HG03439 (cell line): ENCODE results near the gene TCF23.

ENCODE experiments used
- ATAC-seq: cut with Tn5 transposase; IDR thresholded peaks from one replicate; pipeline ENCODE4 v1.9.1; 2021; ENCODE audit warnings: mild to moderate bottlenecking, moderate library complexity; ENCODE audit not compliant: unreplicated experiment

Gene TCF23

DNA sequence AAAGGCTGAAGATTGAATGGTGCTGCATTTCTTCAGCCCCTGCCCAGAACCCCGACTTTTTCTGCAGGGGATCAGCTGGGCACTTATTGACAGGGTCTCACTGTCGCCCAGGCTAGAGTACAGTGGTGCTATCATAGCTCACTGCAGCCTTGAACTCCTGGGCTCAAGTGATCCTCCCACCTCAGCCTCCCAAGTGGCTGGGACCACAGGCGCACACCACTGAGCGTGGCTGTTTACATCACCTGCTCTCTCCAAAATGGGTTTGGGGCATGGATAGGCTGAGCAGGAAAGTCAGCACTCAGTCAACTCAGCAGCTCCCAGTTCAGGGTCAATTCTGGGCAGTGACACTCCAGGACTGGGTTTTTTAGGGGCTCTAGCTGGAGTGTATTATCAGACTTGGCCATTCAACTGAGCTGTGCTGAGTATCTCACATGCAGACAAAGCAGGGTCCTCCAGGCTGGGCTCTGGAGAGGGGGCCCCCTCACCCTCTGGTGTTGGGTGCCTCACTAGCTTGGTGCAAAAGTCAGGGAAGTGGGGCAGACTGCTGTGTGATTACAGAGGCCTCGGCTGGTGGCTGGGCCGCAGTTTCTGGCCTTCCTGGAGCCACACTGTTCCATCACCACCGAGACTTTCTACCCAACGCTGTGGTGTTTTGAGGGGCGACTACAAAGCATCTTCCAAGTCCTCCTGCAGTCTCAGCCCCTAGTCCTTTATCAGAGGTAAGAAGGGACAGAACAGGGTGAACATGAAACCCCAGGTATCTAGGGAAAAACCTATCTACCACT, 20.7 kb upstream of the TCF23 start:
- no peak for ATAC-seq

DNA sequence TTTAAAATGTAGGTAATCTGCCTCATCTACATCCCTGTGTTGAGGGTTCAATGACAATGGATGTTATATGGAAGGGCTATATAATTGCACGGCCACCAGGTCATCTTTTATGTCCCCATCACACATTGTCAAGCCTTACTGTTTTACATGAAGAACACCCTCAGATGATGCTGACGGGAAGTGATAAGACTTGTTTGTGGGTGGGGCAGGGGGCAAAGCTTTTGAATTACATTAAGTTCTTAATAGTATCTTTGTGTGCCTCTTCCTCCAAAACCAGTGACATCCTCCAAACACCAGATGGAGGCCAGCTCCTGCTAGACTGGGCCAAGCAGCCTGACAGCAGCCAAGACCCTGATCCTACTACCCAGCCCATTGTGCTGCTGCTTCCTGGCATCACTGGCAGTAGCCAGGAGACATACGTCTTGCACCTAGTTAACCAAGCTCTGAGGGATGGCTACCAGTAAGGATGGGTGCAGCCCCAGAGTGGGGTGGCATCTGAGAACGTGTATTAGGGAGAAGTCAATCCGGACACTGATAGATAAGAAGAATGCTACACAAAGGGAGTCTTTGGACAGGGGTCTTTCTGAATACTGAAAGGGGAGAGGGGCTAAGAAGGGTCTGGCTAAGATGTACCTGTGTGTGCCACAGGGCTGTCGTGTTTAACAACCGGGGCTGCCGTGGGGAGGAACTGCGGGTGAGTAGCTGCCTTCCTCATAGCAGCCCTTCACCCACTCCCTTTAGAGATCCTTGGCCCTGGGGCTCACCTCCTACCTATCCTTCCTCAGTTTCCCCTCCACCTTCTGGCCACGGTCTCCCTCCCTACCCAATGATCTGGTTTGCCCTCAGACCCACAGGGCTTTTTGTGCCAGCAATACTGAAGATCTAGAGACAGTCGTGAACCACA, 19.9 kb upstream of the TCF23 start:
- no peak for ATAC-seq

DNA sequence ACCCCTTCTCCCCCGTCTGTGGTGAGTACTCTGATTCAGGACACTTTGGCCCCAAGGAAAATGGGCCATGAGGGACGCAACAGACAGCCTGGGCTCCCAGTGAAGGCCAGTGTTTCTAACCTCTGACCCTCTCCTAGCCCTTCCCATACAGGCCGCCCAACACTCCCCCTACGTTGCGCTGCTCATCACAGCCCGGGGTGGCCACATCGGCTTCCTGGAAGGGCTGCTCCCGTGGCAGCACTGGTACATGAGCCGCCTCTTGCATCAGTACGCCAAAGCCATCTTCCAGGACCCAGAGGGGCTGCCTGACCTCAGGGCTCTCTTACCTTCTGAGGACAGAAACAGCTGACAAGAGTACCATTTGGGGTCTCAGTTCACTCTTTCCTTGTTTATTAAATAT, 18.4 kb upstream of the TCF23 start:
- ATAC-seq = no peak

DNA sequence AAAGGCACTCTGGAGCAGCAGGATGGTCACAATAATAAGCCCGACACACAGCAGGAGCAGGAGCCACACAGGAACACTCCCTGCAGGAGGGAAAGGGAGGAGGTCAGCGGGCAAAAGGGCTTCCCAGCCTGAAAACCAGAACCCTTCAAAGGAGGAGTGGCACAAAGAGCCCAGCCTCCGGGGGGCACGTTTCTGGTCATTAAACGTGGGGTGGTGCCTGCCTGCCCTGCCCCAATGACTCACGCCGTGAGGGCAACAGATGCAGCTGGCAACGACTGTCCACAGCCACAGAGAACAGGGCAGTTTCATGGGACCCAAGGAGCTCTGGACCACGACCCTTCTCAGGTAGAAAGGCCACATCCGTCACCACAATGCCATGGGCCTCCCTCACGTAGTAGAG, 17.4 kb upstream of the TCF23 start:
- no peak for ATAC-seq

DNA sequence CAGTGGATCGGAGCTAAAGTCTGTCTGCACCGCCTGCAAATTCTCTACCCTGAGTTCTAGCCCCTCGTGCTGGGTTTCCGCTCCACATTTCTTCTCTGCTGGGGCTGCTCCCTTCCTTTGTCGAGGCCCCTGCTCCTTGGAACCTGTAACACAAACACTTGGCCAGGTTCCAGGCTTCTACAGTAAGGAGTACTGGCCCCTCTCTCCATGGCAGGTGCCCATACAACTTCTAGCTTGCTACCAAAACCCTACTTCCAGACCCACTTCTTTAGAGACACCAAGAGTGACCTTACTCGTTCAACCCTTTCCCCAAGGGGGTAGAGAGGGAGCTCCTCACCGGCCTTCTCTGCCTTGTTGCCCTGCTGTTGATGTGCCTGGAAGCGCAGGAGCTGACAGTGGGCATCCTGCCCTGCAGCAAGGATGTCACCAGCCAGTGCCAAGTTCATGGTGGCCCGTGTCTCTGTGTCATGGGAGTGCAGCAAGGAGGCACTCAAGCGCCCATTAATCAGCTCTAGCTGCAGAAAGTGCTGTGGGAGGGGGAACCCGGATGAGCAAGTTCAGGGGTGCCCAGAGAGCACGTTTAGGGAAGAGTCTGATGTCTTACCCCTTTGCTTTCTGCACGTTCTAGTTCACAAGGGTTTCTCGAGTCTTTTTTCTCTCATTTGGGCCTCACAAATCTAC, 15.5 kb upstream of the TCF23 start:
- no peak for ATAC-seq

DNA sequence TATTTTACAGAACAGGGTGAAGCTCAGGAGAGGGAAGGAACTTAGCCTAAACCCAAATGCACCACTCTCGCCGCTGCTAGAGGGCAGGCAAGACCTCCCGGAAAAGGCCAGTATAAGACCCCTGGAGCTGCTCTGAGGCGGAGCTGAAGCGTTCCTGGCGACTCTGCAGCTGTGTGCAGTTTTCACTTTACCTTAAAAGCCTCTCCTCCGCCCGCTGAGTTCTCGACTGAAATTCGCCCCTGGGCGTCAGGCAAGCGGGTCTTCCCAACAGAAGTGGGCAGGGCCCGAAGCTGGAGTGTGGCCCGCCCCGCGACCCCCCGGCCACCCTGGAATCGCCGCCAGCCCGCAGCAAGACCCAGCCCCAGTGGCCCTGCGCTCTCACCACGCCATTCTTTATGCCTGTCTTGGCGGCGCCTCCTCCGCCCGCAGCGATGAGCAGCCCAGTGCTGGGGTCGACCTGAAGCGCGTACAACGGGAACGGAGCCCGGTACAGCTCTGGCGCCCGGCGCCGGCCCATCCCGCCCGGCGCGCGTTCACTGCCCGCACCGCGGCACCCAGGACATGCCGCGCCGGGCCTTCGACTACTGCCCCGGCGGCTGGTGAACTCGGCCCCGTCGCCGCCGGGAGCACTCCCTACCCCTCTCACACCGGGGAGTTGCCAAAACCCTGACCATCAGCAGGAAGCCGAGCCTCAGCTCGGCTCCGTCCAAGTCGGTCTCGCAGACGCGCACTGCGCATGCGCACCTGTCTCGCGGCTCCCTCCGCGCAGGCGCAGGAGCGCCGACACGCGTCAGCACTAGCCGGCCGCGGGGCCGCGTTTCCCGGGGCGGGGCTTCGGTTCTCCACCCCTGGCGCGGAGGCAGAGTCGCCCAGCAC, 14.7 kb upstream of the TCF23 start, which contains the start of gene PREB:
Gene PREB, minus strand, starts transcription at position 732 of the 876 bp plus-strand sequence. Its CDS starts 215 bp downstream, at position 517.
- ATAC-seq = peak; percentile 84

DNA sequence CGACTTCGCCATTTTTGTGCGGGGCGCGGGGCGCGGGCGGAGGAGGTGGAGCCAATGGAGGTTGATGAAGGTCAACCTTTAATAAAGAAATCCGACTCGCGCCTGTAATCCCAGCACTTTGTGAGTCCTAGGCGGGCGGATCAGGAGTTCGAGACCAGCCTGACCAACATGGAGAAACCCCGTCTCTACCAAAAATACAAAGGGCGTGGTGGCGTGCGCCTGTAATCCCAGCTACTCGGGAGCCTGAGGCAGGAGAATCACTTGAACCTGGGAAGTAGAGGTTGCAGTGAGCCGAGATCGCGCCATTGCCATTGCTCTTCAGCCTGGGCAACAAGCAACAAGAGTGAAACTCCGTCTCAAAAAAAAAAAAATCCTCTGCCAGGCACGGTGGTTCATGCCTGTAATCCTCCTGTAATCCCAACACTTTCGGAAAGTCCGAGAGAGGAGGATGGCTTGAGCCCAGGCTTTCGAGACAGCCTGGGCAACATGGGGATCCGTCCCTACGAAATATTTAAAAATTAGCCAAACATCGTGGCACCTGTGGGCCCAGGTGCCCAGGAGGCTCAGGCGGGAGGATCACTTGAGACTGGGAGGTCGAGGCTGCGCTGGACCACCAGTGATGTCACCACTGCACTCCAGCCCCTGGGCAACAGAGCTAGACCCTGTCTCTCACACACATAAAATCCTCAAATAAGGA, 13.9 kb upstream of the TCF23 start:
- ATAC-seq = no peak

DNA sequence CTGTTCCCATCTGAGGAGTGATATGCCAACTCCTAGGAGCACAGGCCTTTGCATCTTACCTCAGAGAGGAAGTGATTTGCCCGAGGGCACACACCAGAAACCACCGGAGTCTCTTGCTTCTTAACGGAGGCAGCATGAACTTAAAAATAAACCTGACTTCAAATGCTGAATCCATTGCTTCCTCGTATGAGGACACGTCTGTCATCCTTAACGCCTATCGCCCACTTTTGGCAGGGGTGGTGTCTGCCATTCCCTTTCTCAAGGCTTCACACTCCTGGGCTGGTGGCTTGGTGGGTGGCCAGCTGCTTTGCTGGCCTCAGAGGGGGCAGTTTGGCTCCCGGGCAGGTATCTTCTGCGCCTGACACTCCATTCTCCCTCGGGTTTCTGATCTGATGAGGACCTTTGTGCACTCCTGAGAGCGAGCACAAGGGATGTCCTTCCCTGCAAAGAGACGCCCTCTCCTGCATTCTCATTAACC, 13.3 kb upstream of the TCF23 start:
- ATAC-seq = no peak

DNA sequence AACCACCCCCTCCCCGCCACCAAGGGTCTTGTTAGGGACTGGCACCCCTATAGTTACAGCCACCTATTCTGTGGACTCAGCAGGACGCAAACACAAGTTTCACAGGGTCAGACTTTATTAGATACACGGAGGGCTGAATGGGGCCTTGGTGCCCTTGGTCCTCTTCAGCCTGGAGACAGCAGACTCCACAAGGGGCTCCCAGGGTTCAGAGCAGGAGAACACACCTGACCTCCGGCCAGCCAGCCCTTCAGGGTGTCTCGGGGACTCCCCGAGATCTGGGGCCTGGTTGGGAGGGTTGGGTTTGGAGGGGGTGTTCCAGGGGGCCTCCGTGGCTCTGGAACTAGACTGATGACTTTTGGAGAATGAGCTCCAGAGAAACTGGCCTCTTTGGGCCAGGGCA, 12.1 kb upstream of the TCF23 start:
- ATAC-seq = no peak

DNA sequence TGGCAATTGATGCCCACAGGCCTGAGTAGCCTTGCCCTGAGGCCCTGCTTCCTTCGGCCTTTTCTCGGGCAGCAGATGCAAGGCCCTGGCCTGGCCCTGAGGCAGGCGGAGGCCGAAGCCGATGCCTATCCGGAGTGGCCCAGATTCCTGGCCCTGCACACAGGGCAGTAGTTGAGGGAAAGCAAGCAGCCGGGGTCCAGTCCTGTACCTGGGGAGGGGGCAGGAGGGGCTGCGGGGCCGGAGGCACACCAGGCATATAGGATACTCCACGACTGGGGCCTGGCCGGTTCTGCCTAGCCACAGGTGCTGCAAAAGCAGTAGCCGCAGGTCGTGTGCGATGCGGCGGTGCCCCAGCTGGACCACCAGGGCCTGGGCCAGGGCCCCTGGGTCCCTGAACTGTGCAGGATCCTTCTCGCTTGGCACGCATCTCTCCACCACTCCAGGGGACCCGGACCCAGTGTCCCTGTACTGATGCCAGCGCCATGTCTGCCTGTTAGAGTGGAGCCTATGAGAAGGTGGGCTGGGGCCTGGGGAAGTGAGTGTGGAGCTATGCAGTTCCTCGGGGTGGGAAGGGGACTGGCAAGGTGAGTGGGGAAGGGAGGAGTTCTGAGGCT, 11.4 kb upstream of the TCF23 start:
- no peak for ATAC-seq

DNA sequence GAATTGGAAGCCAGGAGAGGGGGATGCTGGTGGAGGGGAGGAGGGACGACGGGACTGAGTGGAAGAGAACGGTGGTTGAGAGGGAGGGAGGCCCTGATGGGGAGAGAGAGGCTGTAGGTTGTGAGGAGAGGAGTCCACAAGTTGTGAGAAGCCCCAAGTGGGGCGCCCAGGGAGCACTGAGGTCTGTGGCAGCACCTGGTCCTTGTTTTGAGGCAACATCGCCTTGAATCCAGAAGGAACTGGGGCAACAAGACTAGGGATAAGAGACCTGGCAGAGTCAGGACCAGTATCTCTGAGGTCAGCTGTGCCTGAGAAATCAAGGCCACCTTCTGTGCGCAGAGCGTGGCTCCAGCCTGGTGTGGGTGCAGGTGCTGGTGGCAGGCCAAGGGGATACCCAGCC, 10.7 kb upstream of the TCF23 start:
- no peak for ATAC-seq

DNA sequence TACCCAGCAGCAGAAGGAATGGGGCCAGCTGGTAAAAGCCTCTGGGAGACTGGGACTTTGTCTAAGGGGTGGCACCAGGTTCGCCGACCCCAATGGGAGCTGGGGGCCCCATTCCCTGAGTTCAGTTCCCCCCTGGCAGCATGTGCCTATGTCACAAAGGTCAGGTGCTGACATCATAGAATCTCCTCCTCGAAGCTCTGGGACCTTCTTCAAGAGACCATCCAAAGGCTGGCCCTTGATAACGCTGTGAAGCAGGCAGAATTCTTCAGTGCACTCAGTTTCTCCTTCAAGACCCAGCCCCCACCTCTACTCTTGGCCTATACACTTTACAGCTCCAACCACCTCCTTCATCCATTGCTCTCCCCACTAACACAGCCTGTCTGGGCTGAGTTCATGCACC, 9.5 kb upstream of the TCF23 start, which contains the start of gene PRR30:
Gene PRR30, minus strand, starts transcription at position 101 of the 400 bp plus-strand sequence. CDS start 1,081 bp downstream, outside the sequence.
- no peak for ATAC-seq

DNA sequence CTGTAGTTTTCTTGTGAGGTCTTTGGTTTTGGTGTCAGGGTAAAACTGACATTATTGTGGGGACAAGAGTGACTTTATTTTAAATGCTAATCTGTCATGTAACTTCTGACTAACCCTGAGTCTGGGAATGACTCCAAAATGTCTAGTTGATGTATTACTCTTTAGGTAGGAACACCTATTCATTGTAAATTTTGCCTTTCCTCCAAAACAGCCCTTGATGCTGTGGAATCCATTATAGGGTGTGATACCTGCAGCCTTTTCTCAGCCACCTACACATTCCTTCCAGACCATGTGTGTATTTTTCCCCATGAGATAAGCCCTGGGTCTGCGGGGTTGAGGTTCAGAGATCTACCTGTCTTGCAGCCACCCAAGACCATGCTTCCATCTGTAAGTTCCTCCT, 5.5 kb upstream of the TCF23 start:
- ATAC-seq = no peak

DNA sequence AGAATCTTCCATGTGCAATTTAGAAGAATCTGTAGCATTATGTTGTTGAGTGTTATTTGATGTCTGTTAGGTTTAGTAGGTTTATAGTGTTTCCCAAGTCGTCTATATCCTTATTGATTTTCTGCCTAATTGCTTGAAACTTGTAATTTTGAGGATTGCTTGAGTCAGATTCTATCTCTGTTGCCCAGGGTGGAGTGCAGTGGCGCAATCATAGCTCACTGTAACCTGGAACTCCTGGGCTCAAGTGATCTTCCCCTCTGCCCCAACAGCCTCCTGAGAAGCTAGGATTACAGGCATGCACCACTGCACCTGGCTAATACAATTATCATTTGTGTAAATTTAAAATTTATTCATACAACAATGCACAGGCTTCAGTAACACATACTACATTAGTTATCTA, 3.1 kb upstream of the TCF23 start:
- ATAC-seq = no peak

DNA sequence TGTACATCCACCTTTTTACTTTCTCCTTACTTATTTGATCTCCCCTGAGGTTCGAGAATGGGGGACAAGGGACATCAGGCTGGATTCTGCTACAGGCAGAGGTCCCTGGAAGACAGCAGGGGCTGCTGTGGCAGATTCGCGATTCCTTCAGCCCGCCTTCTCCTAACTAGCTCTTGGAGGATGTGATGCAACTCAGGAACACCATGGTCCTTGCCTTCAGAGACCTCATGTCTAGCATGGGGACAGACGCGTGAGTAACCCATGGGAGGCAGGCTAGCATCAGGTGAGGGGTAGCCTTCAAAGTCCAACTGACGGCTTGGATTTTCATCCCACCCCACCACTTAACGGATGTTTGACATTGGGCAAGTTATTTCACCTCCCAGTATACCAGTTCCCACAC, 869 bp upstream of the TCF23 start:
- ATAC-seq = no peak

DNA sequence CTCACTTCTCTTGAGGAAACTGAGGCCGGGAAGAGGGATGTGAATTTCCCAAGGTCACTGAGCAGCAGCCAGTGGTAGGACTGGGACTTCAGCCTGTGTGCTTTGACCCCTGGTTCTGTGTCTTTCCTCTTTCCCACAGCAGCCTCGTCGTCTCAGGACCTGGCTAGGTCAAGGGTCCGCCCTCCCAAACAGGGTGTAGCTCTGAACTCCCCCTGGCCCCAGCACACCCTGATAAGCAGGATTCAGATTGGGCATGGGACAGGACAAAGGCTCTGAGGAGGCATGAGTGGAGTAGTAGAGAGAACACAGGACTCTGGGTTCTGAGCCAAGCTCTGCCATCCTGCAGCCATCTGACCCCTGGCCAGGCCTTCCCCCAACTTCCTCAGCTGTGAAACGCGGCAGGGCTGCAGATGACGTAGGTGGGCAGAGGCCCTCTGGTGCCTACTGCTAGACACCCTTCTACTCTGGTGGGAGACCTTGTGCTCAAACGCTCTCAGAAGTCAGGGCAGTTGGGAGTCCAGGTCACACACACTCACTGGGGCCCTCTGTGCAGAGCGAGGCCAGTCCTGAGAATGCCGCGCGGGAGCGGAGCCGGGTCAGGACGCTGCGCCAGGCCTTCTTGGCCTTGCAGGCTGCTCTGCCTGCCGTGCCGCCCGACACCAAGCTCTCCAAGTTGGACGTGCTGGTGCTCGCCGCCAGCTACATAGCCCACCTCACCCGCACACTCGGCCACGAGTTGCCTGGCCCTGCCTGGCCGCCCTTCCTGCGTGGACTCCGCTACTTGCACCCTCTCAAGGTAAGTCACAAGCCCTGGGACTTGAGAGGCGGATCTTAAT, 984 bp downstream of the TCF23 start:
- ATAC-seq = no peak

DNA sequence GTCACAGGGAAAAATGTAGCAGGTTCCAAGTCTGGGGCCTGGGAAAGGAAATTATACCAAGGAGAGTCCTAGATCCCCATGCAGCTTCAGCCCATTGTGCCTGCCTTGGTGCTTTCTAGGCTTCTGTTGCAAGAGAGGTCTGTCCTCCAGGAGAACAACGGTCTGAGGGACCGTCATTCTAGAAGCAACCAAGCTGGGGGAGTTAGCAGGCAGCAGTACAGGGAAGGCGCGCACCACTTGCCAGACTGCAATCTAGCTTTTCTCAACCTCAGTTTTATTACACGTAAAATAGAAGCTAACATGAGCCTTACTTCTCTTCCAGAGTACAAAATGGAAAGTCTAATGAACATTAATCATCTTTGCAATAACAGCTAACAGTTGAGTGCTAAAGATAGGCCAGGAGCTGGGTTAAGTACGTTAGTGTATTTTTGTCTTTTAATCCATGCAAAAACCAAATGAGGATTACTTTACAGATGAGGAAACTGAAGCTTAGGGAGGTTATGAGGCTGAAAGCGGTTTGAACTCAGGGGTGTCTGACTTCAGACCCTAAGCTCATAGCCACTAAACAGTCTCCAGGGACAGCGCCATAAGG, 1.9 kb downstream of the TCF23 start:
- no peak for ATAC-seq
